ENCODE data around the gene PTPRG. TPM values are rescaled to one million over a fixed set of nuclear protein-coding genes. Genes with fewer than 3 reads are reported as not detected.

Gene PTPRG
- total and polyA plus RNA-seq, 2 experiments from 2014 or later, result 24.4 to 131 TPM

DNA sequence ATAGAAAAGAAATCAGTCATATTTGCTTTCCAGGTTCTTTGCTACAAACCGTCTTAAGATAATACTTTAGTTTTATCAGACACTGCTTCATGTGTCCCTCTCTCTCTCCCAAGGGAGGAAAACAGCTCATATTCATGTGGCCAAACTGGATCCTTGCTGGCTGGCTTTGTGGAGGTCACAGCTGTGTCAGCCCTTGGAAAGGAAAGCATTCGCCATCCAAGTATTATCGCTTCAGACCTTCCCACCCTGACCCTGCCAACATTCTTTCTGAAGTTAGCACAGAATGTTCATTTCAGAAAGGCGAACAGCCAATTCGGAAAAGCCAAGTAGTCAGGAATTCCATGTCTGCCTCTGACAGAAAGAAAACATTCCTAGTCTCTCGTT, 598.3 kb downstream of the PTPRG start (continued):
- TF ChIP-seq, protein P1, sequence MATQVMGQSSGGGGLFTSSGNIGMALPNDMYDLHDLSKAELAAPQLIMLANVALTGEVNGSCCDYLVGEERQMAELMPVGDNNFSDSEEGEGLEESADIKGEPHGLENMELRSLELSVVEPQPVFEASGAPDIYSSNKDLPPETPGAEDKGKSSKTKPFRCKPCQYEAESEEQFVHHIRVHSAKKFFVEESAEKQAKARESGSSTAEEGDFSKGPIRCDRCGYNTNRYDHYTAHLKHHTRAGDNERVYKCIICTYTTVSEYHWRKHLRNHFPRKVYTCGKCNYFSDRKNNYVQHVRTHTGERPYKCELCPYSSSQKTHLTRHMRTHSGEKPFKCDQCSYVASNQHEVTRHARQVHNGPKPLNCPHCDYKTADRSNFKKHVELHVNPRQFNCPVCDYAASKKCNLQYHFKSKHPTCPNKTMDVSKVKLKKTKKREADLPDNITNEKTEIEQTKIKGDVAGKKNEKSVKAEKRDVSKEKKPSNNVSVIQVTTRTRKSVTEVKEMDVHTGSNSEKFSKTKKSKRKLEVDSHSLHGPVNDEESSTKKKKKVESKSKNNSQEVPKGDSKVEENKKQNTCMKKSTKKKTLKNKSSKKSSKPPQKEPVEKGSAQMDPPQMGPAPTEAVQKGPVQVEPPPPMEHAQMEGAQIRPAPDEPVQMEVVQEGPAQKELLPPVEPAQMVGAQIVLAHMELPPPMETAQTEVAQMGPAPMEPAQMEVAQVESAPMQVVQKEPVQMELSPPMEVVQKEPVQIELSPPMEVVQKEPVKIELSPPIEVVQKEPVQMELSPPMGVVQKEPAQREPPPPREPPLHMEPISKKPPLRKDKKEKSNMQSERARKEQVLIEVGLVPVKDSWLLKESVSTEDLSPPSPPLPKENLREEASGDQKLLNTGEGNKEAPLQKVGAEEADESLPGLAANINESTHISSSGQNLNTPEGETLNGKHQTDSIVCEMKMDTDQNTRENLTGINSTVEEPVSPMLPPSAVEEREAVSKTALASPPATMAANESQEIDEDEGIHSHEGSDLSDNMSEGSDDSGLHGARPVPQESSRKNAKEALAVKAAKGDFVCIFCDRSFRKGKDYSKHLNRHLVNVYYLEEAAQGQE (IDR thresholded peaks at IDR 0.05; ENCODE audit: unreplicated experiment), result no peak
- TF ChIP-seq STAT1 (IDR thresholded peaks at IDR 0.05; ENCODE audit: unreplicated experiment) (no peak), JUNB (IDR thresholded peaks at IDR 0.05; ENCODE audit: unreplicated experiment) (no peak), POLR2AphosphoS5 (IDR thresholded peaks at IDR 0.05; ENCODE audit: low read depth) (no peak), EZH2 (IDR thresholded peaks at IDR 0.05; ENCODE audit: low read depth, unreplicated experiment) (no peak), EZH2phosphoT487 (IDR thresholded peaks at IDR 0.05; ENCODE audit: unreplicated experiment) (no peak), ZNF114 (CRISPR knock-in tag; IDR thresholded peaks at IDR 0.05) (no peak), NANOG (IDR thresholded peaks at IDR 0.05; ENCODE audit: borderline replicate concordance) (no peak)
- TF ChIP-seq, protein P2, sequence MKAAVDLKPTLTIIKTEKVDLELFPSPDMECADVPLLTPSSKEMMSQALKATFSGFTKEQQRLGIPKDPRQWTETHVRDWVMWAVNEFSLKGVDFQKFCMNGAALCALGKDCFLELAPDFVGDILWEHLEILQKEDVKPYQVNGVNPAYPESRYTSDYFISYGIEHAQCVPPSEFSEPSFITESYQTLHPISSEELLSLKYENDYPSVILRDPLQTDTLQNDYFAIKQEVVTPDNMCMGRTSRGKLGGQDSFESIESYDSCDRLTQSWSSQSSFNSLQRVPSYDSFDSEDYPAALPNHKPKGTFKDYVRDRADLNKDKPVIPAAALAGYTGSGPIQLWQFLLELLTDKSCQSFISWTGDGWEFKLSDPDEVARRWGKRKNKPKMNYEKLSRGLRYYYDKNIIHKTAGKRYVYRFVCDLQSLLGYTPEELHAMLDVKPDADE (IDR thresholded peaks at IDR 0.05), result no peak
- TF ChIP-seq, protein P3, sequence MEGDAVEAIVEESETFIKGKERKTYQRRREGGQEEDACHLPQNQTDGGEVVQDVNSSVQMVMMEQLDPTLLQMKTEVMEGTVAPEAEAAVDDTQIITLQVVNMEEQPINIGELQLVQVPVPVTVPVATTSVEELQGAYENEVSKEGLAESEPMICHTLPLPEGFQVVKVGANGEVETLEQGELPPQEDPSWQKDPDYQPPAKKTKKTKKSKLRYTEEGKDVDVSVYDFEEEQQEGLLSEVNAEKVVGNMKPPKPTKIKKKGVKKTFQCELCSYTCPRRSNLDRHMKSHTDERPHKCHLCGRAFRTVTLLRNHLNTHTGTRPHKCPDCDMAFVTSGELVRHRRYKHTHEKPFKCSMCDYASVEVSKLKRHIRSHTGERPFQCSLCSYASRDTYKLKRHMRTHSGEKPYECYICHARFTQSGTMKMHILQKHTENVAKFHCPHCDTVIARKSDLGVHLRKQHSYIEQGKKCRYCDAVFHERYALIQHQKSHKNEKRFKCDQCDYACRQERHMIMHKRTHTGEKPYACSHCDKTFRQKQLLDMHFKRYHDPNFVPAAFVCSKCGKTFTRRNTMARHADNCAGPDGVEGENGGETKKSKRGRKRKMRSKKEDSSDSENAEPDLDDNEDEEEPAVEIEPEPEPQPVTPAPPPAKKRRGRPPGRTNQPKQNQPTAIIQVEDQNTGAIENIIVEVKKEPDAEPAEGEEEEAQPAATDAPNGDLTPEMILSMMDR (conservative IDR thresholded peaks at IDR 0.05; ENCODE audit: low read depth in 2 of 2), result no peak

DNA sequence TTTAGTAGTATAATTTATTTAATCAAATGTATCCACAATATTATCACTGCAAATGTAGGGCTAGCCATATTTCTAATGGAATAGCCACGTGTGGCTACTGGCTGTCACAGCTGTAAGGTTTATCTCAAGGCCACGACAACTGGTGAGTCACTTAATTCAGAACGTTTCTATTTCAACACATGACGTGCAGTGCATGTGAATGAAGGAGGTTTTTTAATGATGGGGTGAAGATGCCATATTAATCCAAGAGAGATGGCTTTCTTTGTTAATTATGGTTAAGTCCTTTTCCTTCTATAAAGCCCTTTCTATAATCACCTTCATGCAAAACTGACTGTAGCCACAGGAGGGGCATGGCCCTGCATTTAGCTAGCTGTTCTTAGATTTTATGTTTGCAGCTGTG, 600.0 kb downstream of the PTPRG start:
- Mint-ChIP-seq H3K4me1 (peaks cover 19% of the 10 kb centered on the region), H3K4me3 (no peak overlapping the region)
- no peak for TF ChIP-seq POLR2AphosphoS5 (IDR thresholded peaks at IDR 0.05; ENCODE audit: low read depth)
- TF ChIP-seq ZNF331 (CRISPR knock-in tag; IDR thresholded peaks at IDR 0.05; ENCODE audit: low read depth), result no peak
- TF ChIP-seq ZNF114 (CRISPR knock-in tag; IDR thresholded peaks at IDR 0.05), result no peak
- TF ChIP-seq, protein P2 (IDR thresholded peaks at IDR 0.05), result no peak
- TF ChIP-seq CREB1 (CRISPR knock-in tag; IDR thresholded peaks at IDR 0.05; ENCODE audit: low read depth), result no peak
- TF ChIP-seq, protein P1 (IDR thresholded peaks at IDR 0.05; ENCODE audit: unreplicated experiment), result no peak
- TF ChIP-seq EZH2phosphoT487 (IDR thresholded peaks at IDR 0.05; ENCODE audit: unreplicated experiment), result no peak

More for the DNA sequence above, 600.0 kb downstream of the PTPRG start:
- Histone ChIP-seq H3K4me1 (ENCODE audit: insufficient read depth) (peaks cover 9% of the 10 kb centered on the region), H3K36me3 (ENCODE audit: insufficient read depth) (no peaks in the 10 kb centered on the region), H3K4me2 (no peak overlapping the region), H3K4me3 (no peak overlapping the region), H3F3A (replicated peaks; ENCODE audit: low read depth) (no peaks in the 10 kb centered on the region), H3K79me2 (replicated peaks; ENCODE audit: insufficient read depth) (no peaks in the 10 kb centered on the region), H4K20me1 (replicated peaks; ENCODE audit: insufficient read depth) (no peaks in the 10 kb centered on the region), H3K27me3 (ENCODE audit: insufficient read depth) (no peaks in the 10 kb centered on the region), H2AFZ (no peak overlapping the region), H3K9me2 (ENCODE audit: insufficient read depth) (no peaks in the 10 kb centered on the region), H3K27ac (ENCODE audit: low read depth) (no peak overlapping the region)
- no peak overlapping the region for H3K27ac Mint-ChIP-seq
- H3K36me3 Mint-ChIP-seq (ENCODE audit: low read depth), result peaks cover 19% of the 10 kb centered on the region
- no peak for ATAC-seq
- DNase-seq (ENCODE audit: low spot score), result no peak
- no peaks in the 10 kb centered on the region for H3K9me3 Mint-ChIP-seq
- peaks cover 2% of the 10 kb centered on the region for H3K27me3 Mint-ChIP-seq (ENCODE audit: insufficient read depth, low read depth, poor library complexity)

Data from GM23338 (cell line).